Measurements from ENCODE around the gene CD276. TPM values are rescaled to one million over a fixed set of nuclear protein-coding genes. Genes with fewer than 3 reads are reported as not detected.
A peak's percentile ranks its signal among the peaks of the same experiment; 100 is the strongest.

CD276 gene
- total RNA-seq, 4 donors from 2014 or later: 11.5 to 85.7 (median 30.0) TPM

- Histone ChIP-seq H3K9me3 (no peaks in the 10 kb centered on the region), H3K4me1 (peaks cover 13% of the 10 kb centered on the region in 2 donors), H3K4me3 (no peak overlapping the region), H3K36me3 (no peaks in the 10 kb centered on the region), H3K27ac (peak overlapping the region; percentile 72 to 83), H3K27me3 (no peaks in the 10 kb centered on the region)
- DNase-seq: no peak
- TF ChIP-seq CTCF (IDR thresholded peaks at IDR 0.05): peak in 2 of 4 experiments; percentile 11 to 30
- no peak for TF ChIP-seq POLR2A (IDR thresholded peaks at IDR 0.05)
- intact Hi-C loops (cut with DNase I; ENCODE audit: low total_unique reads): no loop called here
Observed at GRCh38 chr15:73683257-73683776, 866 bp upstream of the CD276 start.

GRCh38 chr15:73684581-73685455 lies 635 bp downstream of the CD276 start:
- H3K27me3 ChIP-seq: no peaks in the 10 kb centered on the region
- no peak for DNase-seq
- no peak for TF ChIP-seq POLR2A (IDR thresholded peaks at IDR 0.05)
- no peak for TF ChIP-seq CTCF (IDR thresholded peaks at IDR 0.05)

GRCh38 chr15:73685981-73686380 lies 1.8 kb downstream of the CD276 start:
- DNase-seq: no peak
- Histone ChIP-seq H3K36me3 (no peaks in the 10 kb centered on the region), H3K9me3 (no peaks in the 10 kb centered on the region), H3K4me1 (peaks cover 13% of the 10 kb centered on the region in 2 donors), H3K27me3 (no peaks in the 10 kb centered on the region), H3K27ac (peak overlapping the region; percentile 72 to 83), H3K4me3 (peak overlapping the region in 1 of 2 donors; percentile 6)
- TF ChIP-seq POLR2A (IDR thresholded peaks at IDR 0.05): no peak
- TF ChIP-seq CTCF (IDR thresholded peaks at IDR 0.05): no peak
- intact Hi-C loops (cut with DNase I; ENCODE audit: low total_unique reads): no loop called here

More at GRCh38 chr15:73684581-73685455, 635 bp downstream of the CD276 start:
- peaks cover 13% of the 10 kb centered on the region in 2 donors for H3K4me1 ChIP-seq
- no peaks in the 10 kb centered on the region for H3K36me3 ChIP-seq
- peak overlapping the region; percentile 71 to 75 for H3K4me3 ChIP-seq
- intact Hi-C loops (cut with DNase I; ENCODE audit: low total_unique reads): no loop called here
- peak overlapping the region; percentile 72 to 83 for H3K27ac ChIP-seq
- H3K9me3 ChIP-seq: no peaks in the 10 kb centered on the region

GRCh38 chr15:73686781-73687256 lies 2.6 kb downstream of the CD276 start:
- intact Hi-C loops (cut with DNase I; ENCODE audit: low total_unique reads): no loop called here
- H3K27ac ChIP-seq: peak overlapping the region in 1 of 2 donors; percentile 72
- H3K4me1 ChIP-seq: peaks cover 13% of the 10 kb centered on the region in 2 donors
- no peak for TF ChIP-seq POLR2A (IDR thresholded peaks at IDR 0.05)
- no peak for TF ChIP-seq CTCF (IDR thresholded peaks at IDR 0.05)
- DNase-seq: no peak
- no peaks in the 10 kb centered on the region for H3K27me3 ChIP-seq
- H3K4me3 ChIP-seq: no peak overlapping the region
- no peaks in the 10 kb centered on the region for H3K36me3 ChIP-seq
- H3K9me3 ChIP-seq: no peaks in the 10 kb centered on the region

- H3K27ac ChIP-seq: peak overlapping the region in 1 of 2 donors; percentile 72
- peaks cover 13% of the 10 kb centered on the region in 2 donors for H3K4me1 ChIP-seq
- H3K9me3 ChIP-seq: no peaks in the 10 kb centered on the region
- H3K4me3 ChIP-seq: no peak overlapping the region
- no peak for TF ChIP-seq CTCF (IDR thresholded peaks at IDR 0.05)
- no peak for TF ChIP-seq POLR2A (IDR thresholded peaks at IDR 0.05)
- DNase-seq: no peak
- H3K27me3 ChIP-seq: no peaks in the 10 kb centered on the region
- H3K36me3 ChIP-seq: no peaks in the 10 kb centered on the region
- intact Hi-C loops (cut with DNase I; ENCODE audit: low total_unique reads): no loop called here
Observed at GRCh38 chr15:73687351-73687750, 3.2 kb downstream of the CD276 start.
